Measurements from ENCODE around the gene KLF15.

KLF15 gene

DNA sequence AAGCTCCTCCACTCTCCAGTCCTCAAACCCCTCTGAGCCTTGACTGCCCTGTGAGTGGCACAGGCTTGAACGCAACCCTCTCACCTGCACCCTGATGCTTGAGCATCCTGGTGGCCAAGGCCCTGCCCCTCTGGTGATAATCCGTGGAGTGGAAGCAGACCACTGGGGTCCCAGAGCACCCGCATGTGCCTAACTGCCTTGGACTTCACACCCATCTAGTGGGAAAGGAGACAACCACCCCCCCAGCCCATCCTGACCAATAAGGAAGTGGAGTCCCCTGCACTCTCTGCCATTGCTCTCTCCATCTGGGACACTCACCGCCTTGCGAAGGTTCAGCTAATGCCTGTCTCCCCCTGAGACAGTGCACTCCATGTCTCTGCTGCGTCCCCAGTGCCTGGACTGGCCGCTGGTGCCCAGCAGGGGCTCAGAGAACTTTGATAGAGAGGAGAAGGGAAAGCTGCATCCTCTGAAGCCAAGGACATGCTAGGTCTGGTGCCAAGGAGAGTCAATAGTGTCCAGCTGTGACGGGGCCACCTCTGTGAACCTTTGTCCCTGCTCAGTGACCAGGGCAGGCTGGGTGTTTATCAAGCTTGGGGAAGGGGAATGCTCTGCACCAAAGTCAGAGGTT, 3.4 kb downstream of the KLF15 start:
- H3K4me3 ChIP-seq (ENCODE audit: low read depth, low read length) = no peak overlapping the region
- TF ChIP-seq, protein P1, sequence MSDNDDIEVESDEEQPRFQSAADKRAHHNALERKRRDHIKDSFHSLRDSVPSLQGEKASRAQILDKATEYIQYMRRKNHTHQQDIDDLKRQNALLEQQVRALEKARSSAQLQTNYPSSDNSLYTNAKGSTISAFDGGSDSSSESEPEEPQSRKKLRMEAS (IDR thresholded peaks at IDR 0.05; ENCODE audit: low read depth, low read length) = no peak
- no peak for TF ChIP-seq MYC (IDR thresholded peaks at IDR 0.05; ENCODE audit: low read depth, low read length)
- TF ChIP-seq, protein P2, sequence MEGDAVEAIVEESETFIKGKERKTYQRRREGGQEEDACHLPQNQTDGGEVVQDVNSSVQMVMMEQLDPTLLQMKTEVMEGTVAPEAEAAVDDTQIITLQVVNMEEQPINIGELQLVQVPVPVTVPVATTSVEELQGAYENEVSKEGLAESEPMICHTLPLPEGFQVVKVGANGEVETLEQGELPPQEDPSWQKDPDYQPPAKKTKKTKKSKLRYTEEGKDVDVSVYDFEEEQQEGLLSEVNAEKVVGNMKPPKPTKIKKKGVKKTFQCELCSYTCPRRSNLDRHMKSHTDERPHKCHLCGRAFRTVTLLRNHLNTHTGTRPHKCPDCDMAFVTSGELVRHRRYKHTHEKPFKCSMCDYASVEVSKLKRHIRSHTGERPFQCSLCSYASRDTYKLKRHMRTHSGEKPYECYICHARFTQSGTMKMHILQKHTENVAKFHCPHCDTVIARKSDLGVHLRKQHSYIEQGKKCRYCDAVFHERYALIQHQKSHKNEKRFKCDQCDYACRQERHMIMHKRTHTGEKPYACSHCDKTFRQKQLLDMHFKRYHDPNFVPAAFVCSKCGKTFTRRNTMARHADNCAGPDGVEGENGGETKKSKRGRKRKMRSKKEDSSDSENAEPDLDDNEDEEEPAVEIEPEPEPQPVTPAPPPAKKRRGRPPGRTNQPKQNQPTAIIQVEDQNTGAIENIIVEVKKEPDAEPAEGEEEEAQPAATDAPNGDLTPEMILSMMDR (IDR thresholded peaks at IDR 0.05; ENCODE audit: low read depth, low read length) = no peak
- TF ChIP-seq POLR2A (IDR thresholded peaks at IDR 0.05; ENCODE audit: extremely low read depth, insufficient read length) = no peak
- no peak for DNase-seq (ENCODE audit: low read depth)

DNA sequence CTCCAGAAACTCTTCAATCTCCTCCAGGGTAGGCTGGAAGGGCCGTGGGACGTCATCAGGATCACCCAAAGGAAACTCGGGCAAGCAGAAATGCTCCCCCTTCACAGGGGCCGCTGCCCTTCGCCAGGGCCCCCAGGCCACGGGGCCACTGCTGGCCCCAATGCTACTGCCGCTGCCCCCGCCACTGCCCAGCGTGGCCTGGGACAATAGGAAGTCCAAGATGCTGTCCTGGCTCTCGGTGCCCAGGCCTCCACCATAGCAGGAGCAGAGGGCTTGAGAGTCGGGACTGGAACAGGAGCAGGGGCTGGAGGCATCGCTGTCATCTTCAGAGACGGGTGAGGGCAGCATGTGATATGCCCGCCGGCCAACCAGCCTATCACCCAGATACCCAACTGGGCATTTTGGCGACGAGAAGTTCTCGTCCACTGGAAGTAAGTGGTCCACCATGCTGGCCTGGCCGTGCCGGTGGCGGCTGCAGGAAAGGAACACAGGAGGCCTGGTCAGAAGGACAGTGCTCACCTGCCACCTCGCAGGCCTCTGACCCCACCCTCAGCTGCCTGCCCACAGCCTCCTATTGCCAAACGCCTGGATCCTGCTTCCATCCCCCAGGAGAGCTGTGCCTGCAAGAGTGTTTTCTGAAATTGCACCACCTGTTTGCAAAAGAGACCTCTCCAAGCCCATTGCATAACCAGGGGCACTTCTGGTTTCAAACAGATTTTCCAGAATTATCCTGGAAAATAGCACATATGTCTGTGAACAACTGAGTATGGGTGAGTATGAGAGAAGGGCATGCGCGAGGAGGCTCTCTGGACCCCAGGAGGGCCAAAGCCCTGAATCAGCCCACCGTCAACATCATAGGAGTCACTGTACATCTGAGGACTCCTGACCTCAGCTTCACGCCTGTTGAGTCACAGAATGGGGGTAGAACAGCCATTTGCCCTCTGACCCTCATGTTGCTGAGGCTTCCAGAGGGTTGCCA, 4.4 kb downstream of the KLF15 start:
- DNase-seq (ENCODE audit: low read depth) = peak; percentile 32
- no peak overlapping the region for H3K4me3 ChIP-seq (ENCODE audit: low read depth, low read length)
- TF ChIP-seq, protein P2 (IDR thresholded peaks at IDR 0.05; ENCODE audit: low read depth, low read length) = no peak
- TF ChIP-seq MYC (IDR thresholded peaks at IDR 0.05; ENCODE audit: low read depth, low read length) (no peak), POLR2A (IDR thresholded peaks at IDR 0.05; ENCODE audit: extremely low read depth, insufficient read length) (no peak)
- TF ChIP-seq, protein P1 (IDR thresholded peaks at IDR 0.05; ENCODE audit: low read depth, low read length) = no peak

DNA sequence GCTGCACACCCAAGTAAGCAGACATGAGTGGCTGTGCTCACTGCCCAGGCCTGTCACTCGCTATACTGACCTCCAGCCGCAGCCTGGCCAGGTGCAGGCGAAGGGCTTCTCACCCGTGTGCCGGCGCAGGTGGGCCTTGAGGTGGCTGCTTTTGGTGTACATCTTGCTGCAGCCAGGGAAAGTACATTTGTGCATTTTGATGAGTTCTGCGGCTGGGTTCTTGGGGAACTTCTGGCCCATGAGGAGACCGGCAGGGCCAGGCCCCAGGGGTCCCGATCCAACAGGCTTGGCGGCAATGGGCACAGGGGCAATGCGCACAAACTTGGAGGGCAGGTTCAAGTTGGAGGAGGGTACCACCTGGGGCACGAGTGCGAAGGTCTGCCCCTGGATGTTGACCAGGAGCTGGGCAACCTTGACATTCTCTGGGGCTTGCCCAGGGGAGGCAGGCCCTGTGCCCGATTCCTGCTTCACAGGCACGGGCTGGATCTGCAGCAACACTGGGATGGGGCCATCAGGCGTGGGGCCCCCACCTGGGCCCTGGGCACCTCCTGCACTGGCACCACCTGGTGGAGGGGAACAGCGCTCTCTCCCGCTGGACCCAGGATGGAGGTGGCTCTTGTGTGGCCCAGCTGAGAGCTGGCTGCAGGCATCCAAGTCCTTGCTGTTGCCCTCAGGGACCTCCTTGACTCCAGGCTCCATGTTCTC, 5.3 kb downstream of the KLF15 start:
- no peak overlapping the region for H3K4me3 ChIP-seq (ENCODE audit: low read depth, low read length)
- DNase-seq (ENCODE audit: low read depth) = no peak
- TF ChIP-seq, protein P1 (IDR thresholded peaks at IDR 0.05; ENCODE audit: low read depth, low read length) = no peak
- no peak for TF ChIP-seq MYC (IDR thresholded peaks at IDR 0.05; ENCODE audit: low read depth, low read length)
- TF ChIP-seq, protein P2 (IDR thresholded peaks at IDR 0.05; ENCODE audit: low read depth, low read length) = no peak
- TF ChIP-seq POLR2A (IDR thresholded peaks at IDR 0.05; ENCODE audit: extremely low read depth, insufficient read length) = no peak

DNA sequence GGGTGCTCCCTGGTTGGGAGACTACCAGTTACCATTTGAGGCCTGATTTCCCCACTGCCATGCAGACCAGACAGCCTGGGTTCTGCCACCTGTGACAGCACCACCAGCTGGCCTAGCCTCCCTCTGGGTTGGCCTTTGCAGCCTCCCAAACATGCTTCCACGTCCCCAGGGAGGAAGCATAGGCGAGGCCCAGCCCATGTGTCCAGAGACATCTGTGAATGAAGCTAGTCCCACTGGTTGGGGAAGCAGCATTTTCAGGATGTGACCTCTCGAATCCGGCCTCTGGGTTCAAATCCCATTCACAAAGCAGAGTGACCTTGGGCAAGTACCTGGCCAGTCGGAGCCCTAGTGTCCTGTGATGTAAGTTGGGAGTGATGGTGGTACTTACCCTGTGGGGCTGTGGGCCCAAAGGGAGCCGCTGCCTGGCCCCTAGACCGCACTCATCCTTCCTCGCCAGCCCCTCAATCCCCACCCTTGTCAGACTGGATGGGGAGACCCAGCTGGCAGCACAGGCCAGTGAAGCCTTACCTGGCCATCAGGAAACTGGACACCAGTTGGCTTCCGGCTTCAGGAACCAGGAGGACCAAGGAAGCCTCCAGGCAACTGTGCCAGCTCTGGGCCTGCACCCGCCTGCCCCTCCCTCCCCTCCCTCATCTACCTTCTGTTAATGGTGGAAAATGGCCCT, 6.0 kb downstream of the KLF15 start:
- TF ChIP-seq MYC (IDR thresholded peaks at IDR 0.05; ENCODE audit: low read depth, low read length) (no peak), POLR2A (IDR thresholded peaks at IDR 0.05; ENCODE audit: extremely low read depth, insufficient read length) (no peak)
- TF ChIP-seq, protein P1 (IDR thresholded peaks at IDR 0.05; ENCODE audit: low read depth, low read length) = no peak
- TF ChIP-seq, protein P2 (IDR thresholded peaks at IDR 0.05; ENCODE audit: low read depth, low read length) = no peak
- no peak overlapping the region for H3K4me3 ChIP-seq (ENCODE audit: low read depth, low read length)
- no peak for DNase-seq (ENCODE audit: low read depth)

DNA sequence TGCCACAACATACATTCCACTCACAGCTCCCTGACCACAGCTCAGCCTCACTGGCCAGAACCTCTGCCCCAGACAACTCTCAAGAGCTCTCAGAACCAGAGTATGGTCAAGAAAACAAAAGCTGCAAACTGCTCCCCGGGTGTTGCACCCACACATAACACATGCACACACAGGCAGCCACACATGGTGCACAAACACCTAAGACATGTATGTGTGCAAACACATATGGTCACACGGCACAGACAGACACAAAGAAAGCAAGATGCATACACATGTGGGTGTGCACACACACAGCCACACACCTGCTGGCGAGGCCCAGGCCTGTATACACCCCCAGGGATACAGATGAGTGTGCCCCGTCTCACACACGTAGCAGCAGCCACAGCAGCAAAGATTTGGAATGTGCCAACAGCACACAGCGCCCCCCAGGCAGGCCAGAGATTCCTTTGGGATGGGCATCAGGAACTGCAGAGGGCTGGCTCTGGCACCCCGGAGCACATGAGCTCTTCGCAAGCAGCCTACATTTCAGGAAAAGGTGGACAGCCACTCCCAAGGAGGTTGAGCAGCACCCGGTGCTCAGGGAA, 6.6 kb downstream of the KLF15 start:
- no peak overlapping the region for H3K4me3 ChIP-seq (ENCODE audit: low read depth, low read length)
- DNase-seq (ENCODE audit: low read depth) = no peak
- TF ChIP-seq, protein P1 (IDR thresholded peaks at IDR 0.05; ENCODE audit: low read depth, low read length) = no peak
- no peak for TF ChIP-seq MYC (IDR thresholded peaks at IDR 0.05; ENCODE audit: low read depth, low read length)
- TF ChIP-seq POLR2A (IDR thresholded peaks at IDR 0.05; ENCODE audit: extremely low read depth, insufficient read length) = no peak

All from NB4 (cell line).